Measurements from ENCODE around the gene FXYD5. TPM values are rescaled to one million over a fixed set of nuclear protein-coding genes. Genes with fewer than 3 reads are reported as not detected.

Gene FXYD5
- total and polyA plus RNA-seq, 4 donors, result 71.7 to 179 (median 108) TPM

DNA sequence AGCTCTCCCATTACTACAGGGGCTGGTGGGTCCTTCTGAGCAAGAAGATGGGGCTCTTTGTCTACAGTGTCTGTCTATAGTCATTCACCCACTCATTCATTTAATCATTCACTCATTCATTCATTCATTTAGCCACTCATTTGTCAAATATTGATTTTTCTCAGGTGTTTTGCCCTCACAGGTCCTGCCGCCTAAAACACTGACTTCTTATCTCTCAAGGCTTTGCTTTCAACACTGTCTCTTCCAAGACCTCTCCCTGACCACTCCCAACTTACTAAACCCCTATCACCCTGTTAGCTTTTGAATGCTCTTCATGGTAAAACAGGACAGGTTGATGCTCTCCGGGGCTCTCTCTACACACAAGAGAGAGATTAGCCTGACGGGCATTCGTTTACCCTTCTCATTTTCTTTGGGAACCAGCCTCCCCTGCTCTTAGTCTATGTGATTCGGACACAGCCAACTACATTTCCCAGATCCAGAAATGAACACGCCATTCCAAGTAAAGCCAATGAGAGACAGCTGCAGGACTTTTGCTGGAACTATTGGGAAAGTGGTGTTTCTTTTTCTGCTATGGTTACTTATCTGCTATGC, 51.3 kb downstream of the FXYD5 start:
- H3K9me3 ChIP-seq (ENCODE audit: control insufficient read depth, low read length), result no peaks in the 10 kb centered on the region
- 63 to 67% methylated on average over 6 of the region's 6 CpGs for WGBS, 2 donors
- intact Hi-C loops (cut with DNase I), result no loop called here
- H3K4me3 ChIP-seq (ENCODE audit: low read length in 2 of 2), result no peak overlapping the region
- no peaks in the 10 kb centered on the region for H3K4me1 ChIP-seq (ENCODE audit: control insufficient read depth in 1 of 2, insufficient read depth in 2 of 2, low read length in 2 of 2)
- no peaks in the 10 kb centered on the region for H3K36me3 ChIP-seq (ENCODE audit: control insufficient read depth in 1 of 2, insufficient read depth in 2 of 2, low read length in 1 of 2)
- ATAC-seq (ENCODE audit: low FRiP score), result no peak
- H3K27ac ChIP-seq (ENCODE audit: low read depth in 1 of 2, low read length in 2 of 2), result no peak overlapping the region
- no peak for DNase-seq
- H3K27me3 ChIP-seq (ENCODE audit: control insufficient read depth in 1 of 2, insufficient read depth in 2 of 2, low read length in 1 of 2), result no peaks in the 10 kb centered on the region

GRCh38 chr19:35206379-35206778, 51.8 kb downstream of the FXYD5 start:
- no peaks in the 10 kb centered on the region for H3K9me3 ChIP-seq (ENCODE audit: control insufficient read depth, low read length)
- no peak for DNase-seq
- H3K4me1 ChIP-seq (ENCODE audit: control insufficient read depth in 1 of 2, insufficient read depth in 2 of 2, low read length in 2 of 2), result no peaks in the 10 kb centered on the region
- 57 to 59% methylated on average over 5 of the region's 5 CpGs for WGBS, 2 donors
- no peak overlapping the region for H3K27ac ChIP-seq (ENCODE audit: low read depth in 1 of 2, low read length in 2 of 2)
- no peaks in the 10 kb centered on the region for H3K36me3 ChIP-seq (ENCODE audit: control insufficient read depth in 1 of 2, insufficient read depth in 2 of 2, low read length in 1 of 2)
- no peak for ATAC-seq (ENCODE audit: low FRiP score)
- intact Hi-C loops (cut with DNase I), result no loop called here
- no peaks in the 10 kb centered on the region for H3K27me3 ChIP-seq (ENCODE audit: control insufficient read depth in 1 of 2, insufficient read depth in 2 of 2, low read length in 1 of 2)
- no peak overlapping the region for H3K4me3 ChIP-seq (ENCODE audit: low read length in 2 of 2)

DNA sequence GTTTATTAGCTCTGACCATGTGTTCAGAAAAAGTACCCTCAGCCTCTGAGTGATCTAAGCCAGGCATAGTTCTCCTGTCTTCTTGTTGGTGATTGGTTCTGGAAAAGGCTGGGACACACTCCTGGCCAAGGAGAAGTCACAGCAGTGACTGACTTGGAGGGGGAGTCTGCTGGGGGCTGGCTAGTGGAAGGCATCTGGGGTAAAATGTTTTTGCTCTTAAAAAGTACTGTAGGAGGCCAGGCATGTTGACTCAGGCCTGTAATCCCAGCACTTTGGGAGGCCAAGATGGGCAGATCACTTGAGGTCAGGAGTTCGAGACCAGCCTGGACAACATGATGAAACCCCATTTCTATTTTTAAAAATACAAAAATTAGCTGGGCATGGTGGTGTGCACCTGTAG, 52.3 kb downstream of the FXYD5 start:
- Histone ChIP-seq H3K27ac (ENCODE audit: low read depth in 1 of 2, low read length in 2 of 2) (no peak overlapping the region), H3K36me3 (ENCODE audit: control insufficient read depth in 1 of 2, insufficient read depth in 2 of 2, low read length in 1 of 2) (no peaks in the 10 kb centered on the region), H3K4me3 (ENCODE audit: low read length in 2 of 2) (no peak overlapping the region), H3K9me3 (ENCODE audit: control insufficient read depth, low read length) (no peaks in the 10 kb centered on the region), H3K27me3 (ENCODE audit: control insufficient read depth in 1 of 2, insufficient read depth in 2 of 2, low read length in 1 of 2) (no peaks in the 10 kb centered on the region), H3K4me1 (ENCODE audit: control insufficient read depth in 1 of 2, insufficient read depth in 2 of 2, low read length in 2 of 2) (no peaks in the 10 kb centered on the region)
- intact Hi-C loops (cut with DNase I), result no loop called here
- ATAC-seq (ENCODE audit: low FRiP score) (no peak), DNase-seq (no peak)
- WGBS, 2 donors, result 92 to 94% methylated on average over 1 of the region's 1 CpG

DNA sequence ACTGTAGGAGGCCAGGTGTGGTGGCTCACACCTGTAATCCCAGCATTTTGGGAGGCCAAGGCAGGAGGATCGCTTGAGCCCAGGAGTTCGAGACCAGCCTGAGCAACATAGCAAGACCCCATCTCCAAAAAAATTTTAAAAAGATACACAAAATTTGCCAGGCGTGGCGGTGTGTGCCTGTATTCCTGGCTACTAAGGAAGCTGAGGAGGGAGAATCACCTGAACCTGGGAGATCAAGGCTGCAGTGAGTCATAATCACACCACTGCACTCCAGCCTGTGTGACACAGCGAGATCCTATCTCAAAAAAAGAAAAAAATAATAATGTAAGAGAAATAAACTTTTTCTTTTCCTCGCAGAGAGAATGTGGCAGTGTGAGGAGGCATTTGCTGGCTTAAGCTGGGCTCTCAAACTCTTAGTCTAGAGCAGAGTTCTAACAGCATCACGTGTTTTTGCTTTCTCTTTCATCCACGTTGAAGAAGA, 52.9 kb downstream of the FXYD5 start:
- no peak overlapping the region for H3K4me3 ChIP-seq (ENCODE audit: low read length in 2 of 2)
- WGBS, 2 donors, result 70 to 77% methylated on average over 8 of the region's 8 CpGs
- H3K9me3 ChIP-seq (ENCODE audit: control insufficient read depth, low read length), result no peaks in the 10 kb centered on the region
- intact Hi-C loops (cut with DNase I), result no loop called here
- no peak for ATAC-seq (ENCODE audit: low FRiP score)
- H3K27me3 ChIP-seq (ENCODE audit: control insufficient read depth in 1 of 2, insufficient read depth in 2 of 2, low read length in 1 of 2), result no peaks in the 10 kb centered on the region
- H3K36me3 ChIP-seq (ENCODE audit: control insufficient read depth in 1 of 2, insufficient read depth in 2 of 2, low read length in 1 of 2), result no peaks in the 10 kb centered on the region
- H3K27ac ChIP-seq (ENCODE audit: low read depth in 1 of 2, low read length in 2 of 2), result no peak overlapping the region
- DNase-seq, result no peak
- no peaks in the 10 kb centered on the region for H3K4me1 ChIP-seq (ENCODE audit: control insufficient read depth in 1 of 2, insufficient read depth in 2 of 2, low read length in 2 of 2)

GRCh38 chr19:35208121-35208520, 53.6 kb downstream of the FXYD5 start:
- intact Hi-C loops (cut with DNase I), result no loop called here
- H3K9me3 ChIP-seq (ENCODE audit: control insufficient read depth, low read length), result no peaks in the 10 kb centered on the region
- no peaks in the 10 kb centered on the region for H3K4me1 ChIP-seq (ENCODE audit: control insufficient read depth in 1 of 2, insufficient read depth in 2 of 2, low read length in 2 of 2)
- no peaks in the 10 kb centered on the region for H3K36me3 ChIP-seq (ENCODE audit: control insufficient read depth in 1 of 2, insufficient read depth in 2 of 2, low read length in 1 of 2)
- DNase-seq, result no peak
- no peak overlapping the region for H3K27ac ChIP-seq (ENCODE audit: low read depth in 1 of 2, low read length in 2 of 2)
- no peaks in the 10 kb centered on the region for H3K27me3 ChIP-seq (ENCODE audit: control insufficient read depth in 1 of 2, insufficient read depth in 2 of 2, low read length in 1 of 2)
- ATAC-seq (ENCODE audit: low FRiP score), result no peak
- no peak overlapping the region for H3K4me3 ChIP-seq (ENCODE audit: low read length in 2 of 2)
- WGBS, 2 donors, result 86 to 88% methylated on average over 8 of the region's 8 CpGs

- WGBS, 2 donors, result 72 to 77% methylated on average over 4 of the region's 4 CpGs
Observed at GRCh38 chr19:35209646-35210045, 55.1 kb downstream of the FXYD5 start.

DNA sequence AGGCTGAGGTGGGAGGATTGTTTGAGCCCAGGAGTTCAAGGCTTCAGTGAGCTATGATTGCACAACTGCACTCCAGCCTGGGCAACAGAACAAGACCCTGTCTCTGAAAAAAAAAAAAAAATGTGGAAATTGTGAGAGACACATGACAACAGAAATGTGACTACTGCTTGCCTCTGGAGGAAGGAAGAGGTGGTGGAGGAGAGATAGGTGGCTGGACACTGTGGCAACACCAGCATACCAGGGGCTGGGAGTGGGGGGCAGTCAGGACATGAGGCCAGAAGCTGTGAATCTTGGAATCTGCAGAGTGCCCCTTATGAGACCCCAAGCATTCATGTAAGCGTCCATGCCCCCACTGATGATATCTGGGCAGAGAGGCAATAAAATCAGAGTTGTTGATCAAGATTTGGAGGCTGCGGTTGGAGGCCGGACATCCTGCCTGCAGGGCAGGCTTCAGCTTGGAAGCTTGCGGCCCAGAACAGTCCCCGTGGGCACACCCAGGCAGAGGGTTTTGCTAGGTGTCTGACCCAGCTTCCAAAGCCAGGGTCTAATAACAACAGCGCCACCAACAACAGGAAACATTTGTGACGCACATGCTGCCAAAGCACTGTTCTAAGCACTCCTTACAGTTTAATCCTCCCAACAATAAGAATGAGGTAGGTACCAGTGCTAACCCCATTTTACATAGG, 57.2 kb downstream of the FXYD5 start:
- WGBS, 2 donors, result 78 to 81% methylated on average over 7 of the region's 7 CpGs
- H3K27me3 ChIP-seq (ENCODE audit: control insufficient read depth in 1 of 2, insufficient read depth in 2 of 2, low read length in 1 of 2), result no peaks in the 10 kb centered on the region
- H3K27ac ChIP-seq (ENCODE audit: low read depth in 1 of 2, low read length in 2 of 2), result no peak overlapping the region
- intact Hi-C loops (cut with DNase I), result no loop called here
- no peak overlapping the region for H3K4me3 ChIP-seq (ENCODE audit: low read length in 2 of 2)
- no peaks in the 10 kb centered on the region for H3K4me1 ChIP-seq (ENCODE audit: control insufficient read depth in 1 of 2, insufficient read depth in 2 of 2, low read length in 2 of 2)
- DNase-seq (peak in 1 of 2 donors; percentile 86), ATAC-seq (ENCODE audit: low FRiP score) (peak; percentile 42)
- peaks cover 2% of the 10 kb centered on the region for H3K9me3 ChIP-seq (ENCODE audit: control insufficient read depth, low read length)
- H3K36me3 ChIP-seq (ENCODE audit: control insufficient read depth in 1 of 2, insufficient read depth in 2 of 2, low read length in 1 of 2), result no peaks in the 10 kb centered on the region

More at GRCh38 chr19:35209646-35210045, 55.1 kb downstream of the FXYD5 start:
- intact Hi-C loops (cut with DNase I), result no loop called here
- H3K36me3 ChIP-seq (ENCODE audit: control insufficient read depth in 1 of 2, insufficient read depth in 2 of 2, low read length in 1 of 2), result no peaks in the 10 kb centered on the region
- H3K9me3 ChIP-seq (ENCODE audit: control insufficient read depth, low read length), result no peaks in the 10 kb centered on the region
- no peaks in the 10 kb centered on the region for H3K27me3 ChIP-seq (ENCODE audit: control insufficient read depth in 1 of 2, insufficient read depth in 2 of 2, low read length in 1 of 2)
- ATAC-seq (ENCODE audit: low FRiP score) (no peak), DNase-seq (no peak)
- H3K4me3 ChIP-seq (ENCODE audit: low read length in 2 of 2), result no peak overlapping the region
- no peak overlapping the region for H3K27ac ChIP-seq (ENCODE audit: low read depth in 1 of 2, low read length in 2 of 2)
- no peaks in the 10 kb centered on the region for H3K4me1 ChIP-seq (ENCODE audit: control insufficient read depth in 1 of 2, insufficient read depth in 2 of 2, low read length in 2 of 2)

- H3K4me1 ChIP-seq (ENCODE audit: control insufficient read depth in 1 of 2, insufficient read depth in 2 of 2, low read length in 2 of 2), result no peaks in the 10 kb centered on the region
- 60% methylated on average over 7 of the region's 7 CpGs for WGBS, 2 donors
Observed at GRCh38 chr19:35212241-35212640, 57.7 kb downstream of the FXYD5 start.

More at GRCh38 chr19:35212241-35212640, 57.7 kb downstream of the FXYD5 start:
- Histone ChIP-seq H3K36me3 (ENCODE audit: control insufficient read depth in 1 of 2, insufficient read depth in 2 of 2, low read length in 1 of 2) (no peaks in the 10 kb centered on the region), H3K4me3 (ENCODE audit: low read length in 2 of 2) (no peak overlapping the region), H3K27ac (ENCODE audit: low read depth in 1 of 2, low read length in 2 of 2) (no peak overlapping the region), H3K9me3 (ENCODE audit: control insufficient read depth, low read length) (peaks cover 2% of the 10 kb centered on the region), H3K27me3 (ENCODE audit: control insufficient read depth in 1 of 2, insufficient read depth in 2 of 2, low read length in 1 of 2) (no peaks in the 10 kb centered on the region)
- no peak for DNase-seq
- intact Hi-C loops (cut with DNase I), result no loop called here
- no peak for ATAC-seq (ENCODE audit: low FRiP score)

Measured in aorta (tissue), 5 donors.